ENCODE results near the gene PPP1R26.
A peak's percentile ranks its signal among the peaks of the same experiment; 100 is the strongest.

Gene PPP1R26

GRCh38 chr9:135476561-135477355 lies 2.8 kb upstream of the PPP1R26 start:
- Mint-ChIP-seq H3K4me3 (peak overlapping the region; percentile 62 to 72 (median 63)), H3K4me1 (peaks cover 11% of the 10 kb centered on the region), H3K36me3 (ENCODE audit: low read depth) (peaks cover 2% of the 10 kb centered on the region), H3K9me3 (no peaks in the 10 kb centered on the region), H3K27me3 (ENCODE audit: low read depth) (peaks cover 1% of the 10 kb centered on the region), H3K27ac (peak overlapping the region in 2 of 3 experiments; percentile 70 to 92)
- no peak for TF ChIP-seq CTCF (IDR thresholded peaks at IDR 0.05; ENCODE audit: unreplicated experiment in 3 of 3)

GRCh38 chr9:135478191-135478590 lies 1.4 kb upstream of the PPP1R26 start:
- no peaks in the 10 kb centered on the region for H3K36me3 Mint-ChIP-seq (ENCODE audit: low read depth)
- H3K4me3 Mint-ChIP-seq, result peak overlapping the region; percentile 90 to 93 (median 90)
- no peak for TF ChIP-seq CTCF (IDR thresholded peaks at IDR 0.05; ENCODE audit: unreplicated experiment in 3 of 3)
- H3K4me1 Mint-ChIP-seq, result peaks cover 5% of the 10 kb centered on the region
- peak overlapping the region; percentile 29 to 83 (median 66) for H3K27ac Mint-ChIP-seq
- no peaks in the 10 kb centered on the region for H3K9me3 Mint-ChIP-seq
- H3K27me3 Mint-ChIP-seq (ENCODE audit: low read depth), result no peaks in the 10 kb centered on the region

DNA sequence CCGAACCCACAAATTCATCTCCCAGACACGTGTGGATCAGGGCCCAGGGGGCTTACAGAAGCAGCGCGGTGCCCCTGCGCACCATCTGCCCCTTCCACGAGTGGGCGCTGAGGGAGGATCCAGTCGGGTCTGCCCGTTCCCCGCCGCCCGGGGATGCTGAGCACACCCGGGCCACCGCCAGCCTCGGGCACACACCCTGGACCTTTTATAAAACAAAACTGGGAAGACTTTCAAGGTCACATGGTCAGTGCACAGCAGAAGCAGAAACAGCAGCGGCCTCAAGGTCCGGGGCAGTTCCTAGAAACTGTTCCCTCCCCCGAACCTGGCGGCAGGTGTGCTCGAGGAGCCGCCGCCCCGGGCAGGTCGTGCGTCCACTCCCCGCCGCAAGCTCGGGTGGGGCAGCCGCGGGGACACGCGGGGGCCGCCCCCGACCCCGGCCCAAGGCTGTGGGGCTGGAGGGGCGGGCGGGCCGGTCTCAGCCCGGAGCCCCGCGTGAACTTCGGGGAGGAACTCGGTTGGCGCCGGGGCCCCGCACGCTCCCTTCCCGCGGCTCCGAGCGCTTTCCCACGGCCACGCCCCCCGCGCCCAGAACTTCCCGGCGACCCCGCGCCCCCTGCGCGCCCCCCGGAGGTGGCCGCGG lies 633 bp upstream of the PPP1R26 start:
- Mint-ChIP-seq H3K36me3 (ENCODE audit: low read depth) (peaks cover 3% of the 10 kb centered on the region), H3K27me3 (ENCODE audit: low read depth) (no peaks in the 10 kb centered on the region), H3K4me1 (peaks cover 5% of the 10 kb centered on the region), H3K9me3 (no peaks in the 10 kb centered on the region), H3K4me3 (peak overlapping the region; percentile 90 to 93 (median 90)), H3K27ac (peak overlapping the region; percentile 52 to 83 (median 66))
- TF ChIP-seq CTCF (IDR thresholded peaks at IDR 0.05; ENCODE audit: unreplicated experiment in 3 of 3), result peak in 2 of 3 experiments; percentile 12 to 17

DNA sequence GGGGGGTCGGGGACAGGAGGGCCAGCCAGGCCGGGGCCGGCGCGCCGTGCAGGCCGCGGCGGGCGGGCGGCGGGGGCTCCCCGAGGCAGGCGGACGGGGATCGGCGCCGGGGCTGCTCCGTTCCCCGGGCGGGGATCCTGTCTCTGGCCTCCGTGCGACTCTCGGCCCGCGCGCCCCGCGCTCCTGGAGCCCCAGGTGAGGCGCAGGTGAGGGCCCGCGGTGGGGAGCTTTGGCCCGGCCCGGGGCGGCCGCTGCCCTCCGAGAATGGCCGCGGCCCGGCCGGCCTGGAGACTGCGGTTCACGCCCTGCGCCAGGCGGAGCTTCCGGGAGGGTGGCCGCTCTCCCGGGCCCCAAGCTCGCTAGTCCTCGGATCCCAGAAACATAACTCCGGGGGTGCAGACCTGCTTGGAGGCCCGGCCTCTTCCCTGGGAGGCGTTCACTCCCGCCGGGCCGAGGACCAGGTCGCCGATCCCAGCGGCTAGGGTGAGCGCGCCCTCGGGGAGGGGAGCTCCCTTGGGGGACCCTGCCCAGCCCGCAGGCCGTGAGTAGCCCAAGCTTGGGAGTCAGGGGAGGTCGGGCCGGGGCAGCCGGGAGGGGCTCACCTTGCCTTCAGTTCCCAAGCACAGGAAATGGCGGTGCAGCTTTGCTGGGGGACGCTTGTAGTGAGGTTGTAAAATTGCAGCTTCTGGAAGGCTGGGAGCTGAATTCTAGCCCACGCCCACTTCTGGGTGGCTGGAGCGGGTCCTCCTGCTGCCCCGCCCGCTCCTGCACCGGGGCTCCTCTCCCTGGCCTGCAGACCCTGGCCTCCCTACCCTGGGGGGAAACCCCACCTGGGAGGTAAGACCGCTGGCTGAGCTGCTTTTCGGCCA lies 723 bp downstream of the PPP1R26 start:
- peaks cover 5% of the 10 kb centered on the region for H3K4me1 Mint-ChIP-seq
- H3K36me3 Mint-ChIP-seq (ENCODE audit: low read depth), result peaks cover 6% of the 10 kb centered on the region
- H3K27ac Mint-ChIP-seq, result peak overlapping the region in 1 of 3 experiments; percentile 65
- H3K9me3 Mint-ChIP-seq, result no peaks in the 10 kb centered on the region
- no peak for TF ChIP-seq CTCF (IDR thresholded peaks at IDR 0.05; ENCODE audit: unreplicated experiment in 3 of 3)
- peak overlapping the region; percentile 76 to 81 (median 78) for H3K4me3 Mint-ChIP-seq
- H3K27me3 Mint-ChIP-seq (ENCODE audit: low read depth), result no peaks in the 10 kb centered on the region

DNA sequence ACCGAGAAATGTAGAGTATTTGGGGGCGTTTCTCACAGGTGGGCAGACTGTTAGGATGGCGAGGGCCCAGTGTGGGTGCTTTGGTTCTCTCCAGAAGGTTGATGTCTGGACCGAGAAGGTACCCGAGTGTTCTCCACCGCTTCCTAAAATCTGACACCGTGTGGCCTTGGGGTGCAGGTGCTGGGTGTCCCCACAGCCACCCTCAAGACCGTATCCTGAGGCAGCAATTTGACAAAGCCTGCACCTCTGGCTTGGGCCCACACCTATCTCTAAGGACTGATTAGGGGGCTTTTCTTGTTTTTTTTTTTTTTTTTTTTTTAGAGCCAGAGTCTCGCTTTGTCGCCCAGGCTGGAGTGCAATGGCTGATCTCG lies 1.3 kb downstream of the PPP1R26 start:
- peak overlapping the region in 1 of 3 experiments; percentile 65 for H3K27ac Mint-ChIP-seq

More for the DNA sequence above, 1.3 kb downstream of the PPP1R26 start:
- Mint-ChIP-seq H3K4me3 (peak overlapping the region; percentile 76 to 81 (median 78)), H3K36me3 (ENCODE audit: low read depth) (peaks cover 10% of the 10 kb centered on the region), H3K27me3 (ENCODE audit: low read depth) (no peaks in the 10 kb centered on the region), H3K9me3 (no peaks in the 10 kb centered on the region), H3K4me1 (peaks cover 5% of the 10 kb centered on the region)
- TF ChIP-seq CTCF (IDR thresholded peaks at IDR 0.05; ENCODE audit: unreplicated experiment in 3 of 3), result no peak
